HepG2 (cell line): Measurements from ENCODE around the gene MBTPS1. TPM values are rescaled to one million over a fixed set of nuclear protein-coding genes. Genes with fewer than 3 reads are reported as not detected.

ENCODE experiments used
- CTCF ChIP-seq: sonication (generic); formaldehyde crosslinking; IDR thresholded peaks from 2 replicates; pipeline ENCODE4 v1.5.0; 2020; ENCODE audit warnings: mild to moderate bottlenecking, missing genetic modification reagents, moderate library complexity
- DZIP1 ChIP-seq: sonication (generic); formaldehyde crosslinking; IDR thresholded peaks from 2 replicates; pipeline ENCODE4 v1.5.0; 2020; ENCODE audit warnings: mild to moderate bottlenecking, missing genetic modification reagents
- FOXC1 ChIP-seq: sonication (generic); formaldehyde crosslinking; IDR thresholded peaks from 2 replicates; pipeline ENCODE4 v1.8.0; 2022; ENCODE audit warnings: mild to moderate bottlenecking, missing genetic modification reagents, borderline replicate concordance
- GABPA ChIP-seq, 2 experiments: IDR thresholded peaks; 2 replicates each; pipeline ENCODE4 v1.6.1; 2011 to 2016; ENCODE audit warnings: low read depth in 2 of 2, low read length in 1 of 2, missing biosample characterization in 1 of 2, missing genetic modification characterization in 1 of 2
- PHB2 ChIP-seq: fragments of 450-650 bp; IDR thresholded peaks from 2 replicates; pipeline ENCODE4 v1.6.1; 2018; ENCODE audit not compliant: partially characterized antibody
- PHF5A ChIP-seq: IDR thresholded peaks from one replicate; pipeline ENCODE4 v1.6.1; 2018; ENCODE audit warnings: low read depth, missing genetic modification reagents; ENCODE audit not compliant: unreplicated experiment
- TCF7 ChIP-seq: sonication (generic); IDR thresholded peaks from 2 replicates; pipeline ENCODE4 v1.6.1; 2016; ENCODE audit warnings: antibody characterized with exemption, low read depth
- ZBTB46 ChIP-seq: sonication (generic); formaldehyde crosslinking; IDR thresholded peaks from 2 replicates; pipeline ENCODE4 v1.4.0; 2020; ENCODE audit warnings: mild to moderate bottlenecking, missing genetic modification reagents, borderline replicate concordance
- ZBTB7A ChIP-seq: sonication (generic); formaldehyde crosslinking; IDR thresholded peaks from 2 replicates; pipeline ENCODE4 v1.8.0; 2022; ENCODE audit warnings: mild to moderate bottlenecking, missing genetic modification reagents
- ZFP37 ChIP-seq: sonication (generic); formaldehyde crosslinking; IDR thresholded peaks from 2 replicates; pipeline ENCODE4 v1.4.0; 2020; ENCODE audit warnings: missing genetic modification reagents, borderline replicate concordance
- ZNF17 ChIP-seq: sonication (generic); formaldehyde crosslinking; IDR thresholded peaks from 2 replicates; pipeline ENCODE4 v1.5.0; 2020; ENCODE audit warnings: mild to moderate bottlenecking, missing genetic modification reagents
- ZNF260 ChIP-seq: sonication (generic); formaldehyde crosslinking; IDR thresholded peaks from 2 replicates; pipeline ENCODE4 v1.4.0; 2020; ENCODE audit warnings: missing genetic modification reagents, low read depth, mild to moderate bottlenecking, borderline replicate concordance
- ZNF446 ChIP-seq: sonication (generic); formaldehyde crosslinking; IDR thresholded peaks from 2 replicates; pipeline ENCODE4 v1.5.0; 2020; ENCODE audit warnings: mild to moderate bottlenecking, missing genetic modification reagents
- polyA plus RNA-seq, 8 experiments: library from polyadenylated mRNA; depleted of rRNA in 3 of 8; stranded (reverse) in 7 of 8; unstranded in 1 of 8; fragments of >200 nt; fragmentation: Illumina TruSeq in 4 of 8; extraction: Trizol in 4 of 8; gene quantifications; 2 replicates each; pipeline versions ENCODE4 v1.2.1 to v1.2.3, GENCODE V29; 2011 to 2016; ENCODE audit warnings: low read depth in 4 of 8, missing spikeins in 1 of 8, mixed read lengths in 1 of 8; ENCODE audit not compliant: insufficient read depth in 1 of 8
- total RNA-seq, 5 experiments: library from RNA; depleted of rRNA; stranded (reverse); fragments of >200 nt; fragmentation: Illumina TruSeq; extraction: Trizol; gene quantifications; 2 replicates each; pipeline ENCODE4 v1.2.3, GENCODE V29; 2016; ENCODE audit warnings: low read depth in 1 of 5
- TF ChIP-seq, protein P1 (sequence below): sonication (generic); formaldehyde crosslinking; IDR thresholded peaks from 2 replicates; pipeline ENCODE4 v1.8.0; 2023; ENCODE audit warnings: mild to moderate bottlenecking, missing genetic modification reagents
- TF ChIP-seq, protein P2 (sequence below): sonication (generic); formaldehyde crosslinking; IDR thresholded peaks from 2 replicates; pipeline ENCODE4 v1.4.0; 2020; ENCODE audit warnings: missing genetic modification reagents, borderline replicate concordance
- TF ChIP-seq, protein P3 (sequence below), 2 experiments: sonication (generic) in 1 of 2; formaldehyde crosslinking in 1 of 2; IDR thresholded peaks; 2 replicates each; pipeline versions ENCODE4 v1.5.1 to v1.6.1; 2011 to 2020; ENCODE audit warnings: borderline replicate concordance in 1 of 2, low read depth in 1 of 2, low read length in 1 of 2, mild to moderate bottlenecking in 1 of 2, missing genetic modification reagents in 1 of 2, moderate library complexity in 1 of 2

The MBTPS1 gene
- total and polyA plus RNA-seq, 2 of the 13 experiments (the other 11 are each of a cell fraction or from before 2014, with no cell fraction given), result 56.7 to 91.3 TPM

DNA sequence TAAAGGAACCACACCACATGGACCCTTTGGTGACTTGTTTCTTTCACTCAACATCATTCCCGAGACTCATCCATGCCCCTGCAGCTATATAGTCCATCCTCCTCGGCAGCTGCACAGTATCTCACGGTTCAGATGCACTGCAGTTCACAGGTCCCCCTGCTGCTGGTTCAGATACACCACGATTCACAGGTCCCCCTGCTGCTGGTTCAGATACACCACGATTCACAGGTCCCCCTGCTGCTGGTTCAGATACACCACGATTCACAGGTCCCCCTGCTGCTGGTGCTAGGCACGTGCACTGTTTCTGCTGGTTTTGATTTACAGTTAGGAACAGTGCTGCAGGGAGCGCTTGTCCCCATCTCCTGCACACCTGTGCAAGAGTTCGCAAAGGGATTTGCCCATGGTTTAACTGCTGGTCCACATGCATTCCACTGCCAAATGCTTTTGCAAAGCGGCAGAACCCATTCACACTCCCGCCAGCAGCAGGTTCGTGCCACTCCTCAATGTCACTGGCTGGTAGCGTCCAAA, 24.5 kb upstream of the MBTPS1 start (continued):
- no peak for TF ChIP-seq FOXC1
- TF ChIP-seq, protein P1, sequence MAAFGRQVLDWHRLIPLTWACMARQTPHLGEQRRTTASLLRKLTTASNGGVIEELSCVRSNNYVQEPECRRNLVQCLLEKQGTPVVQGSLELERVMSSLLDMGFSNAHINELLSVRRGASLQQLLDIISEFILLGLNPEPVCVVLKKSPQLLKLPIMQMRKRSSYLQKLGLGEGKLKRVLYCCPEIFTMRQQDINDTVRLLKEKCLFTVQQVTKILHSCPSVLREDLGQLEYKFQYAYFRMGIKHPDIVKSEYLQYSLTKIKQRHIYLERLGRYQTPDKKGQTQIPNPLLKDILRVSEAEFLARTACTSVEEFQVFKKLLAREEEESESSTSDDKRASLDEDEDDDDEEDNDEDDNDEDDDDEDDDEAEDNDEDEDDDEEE (CRISPR knock-in tag), result no peak
- no peak for TF ChIP-seq PHF5A
- no peak for TF ChIP-seq ZFP37
- no peak for TF ChIP-seq ZNF17
- no peak for TF ChIP-seq GABPA (IDR thresholded peaks at IDR 0.05; ENCODE audit: low read depth, low read length)
- no peak for TF ChIP-seq GABPA (CRISPR knock-in tag; IDR thresholded peaks at IDR 0.05; ENCODE audit: low read depth)
- TF ChIP-seq ZBTB7A (CRISPR knock-in tag), result peak; percentile 76
- no peak for TF ChIP-seq PHB2
- no peak for TF ChIP-seq ZBTB46 (CRISPR knock-in tag)
- peak; percentile 79 for TF ChIP-seq CTCF (CRISPR knock-in tag)
- no peak for TF ChIP-seq ZNF260 (CRISPR knock-in tag)
- TF ChIP-seq DZIP1 (CRISPR knock-in tag), result no peak
- no peak for TF ChIP-seq ZNF446 (CRISPR knock-in tag)
- TF ChIP-seq, protein P2, sequence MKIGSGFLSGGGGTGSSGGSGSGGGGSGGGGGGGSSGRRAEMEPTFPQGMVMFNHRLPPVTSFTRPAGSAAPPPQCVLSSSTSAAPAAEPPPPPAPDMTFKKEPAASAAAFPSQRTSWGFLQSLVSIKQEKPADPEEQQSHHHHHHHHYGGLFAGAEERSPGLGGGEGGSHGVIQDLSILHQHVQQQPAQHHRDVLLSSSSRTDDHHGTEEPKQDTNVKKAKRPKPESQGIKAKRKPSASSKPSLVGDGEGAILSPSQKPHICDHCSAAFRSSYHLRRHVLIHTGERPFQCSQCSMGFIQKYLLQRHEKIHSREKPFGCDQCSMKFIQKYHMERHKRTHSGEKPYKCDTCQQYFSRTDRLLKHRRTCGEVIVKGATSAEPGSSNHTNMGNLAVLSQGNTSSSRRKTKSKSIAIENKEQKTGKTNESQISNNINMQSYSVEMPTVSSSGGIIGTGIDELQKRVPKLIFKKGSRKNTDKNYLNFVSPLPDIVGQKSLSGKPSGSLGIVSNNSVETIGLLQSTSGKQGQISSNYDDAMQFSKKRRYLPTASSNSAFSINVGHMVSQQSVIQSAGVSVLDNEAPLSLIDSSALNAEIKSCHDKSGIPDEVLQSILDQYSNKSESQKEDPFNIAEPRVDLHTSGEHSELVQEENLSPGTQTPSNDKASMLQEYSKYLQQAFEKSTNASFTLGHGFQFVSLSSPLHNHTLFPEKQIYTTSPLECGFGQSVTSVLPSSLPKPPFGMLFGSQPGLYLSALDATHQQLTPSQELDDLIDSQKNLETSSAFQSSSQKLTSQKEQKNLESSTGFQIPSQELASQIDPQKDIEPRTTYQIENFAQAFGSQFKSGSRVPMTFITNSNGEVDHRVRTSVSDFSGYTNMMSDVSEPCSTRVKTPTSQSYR (CRISPR knock-in tag), result no peak
- no peak for TF ChIP-seq TCF7
- TF ChIP-seq, protein P3, sequence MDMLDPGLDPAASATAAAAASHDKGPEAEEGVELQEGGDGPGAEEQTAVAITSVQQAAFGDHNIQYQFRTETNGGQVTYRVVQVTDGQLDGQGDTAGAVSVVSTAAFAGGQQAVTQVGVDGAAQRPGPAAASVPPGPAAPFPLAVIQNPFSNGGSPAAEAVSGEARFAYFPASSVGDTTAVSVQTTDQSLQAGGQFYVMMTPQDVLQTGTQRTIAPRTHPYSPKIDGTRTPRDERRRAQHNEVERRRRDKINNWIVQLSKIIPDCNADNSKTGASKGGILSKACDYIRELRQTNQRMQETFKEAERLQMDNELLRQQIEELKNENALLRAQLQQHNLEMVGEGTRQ (IDR thresholded peaks at IDR 0.05; ENCODE audit: low read depth, low read length), result no peak
- TF ChIP-seq, protein P3 (CRISPR knock-in tag; IDR thresholded peaks at IDR 0.05; ENCODE audit: borderline replicate concordance), result no peak; the same call in 1 of the 2 replicates
